Measurements from ENCODE around the gene ZNF212. TPM values are rescaled to one million over a fixed set of nuclear protein-coding genes. Genes with fewer than 3 reads are reported as not detected.

The ZNF212 gene
- total RNA-seq, 1 experiment from 2014 or later: 9.7 TPM

- no peak overlapping the region for H3K4me3 ChIP-seq (ENCODE audit: low read length)
- H3K79me2 ChIP-seq (ENCODE audit: low read length): no peaks in the 10 kb centered on the region
- H3K9me3 ChIP-seq (ENCODE audit: low read length): no peaks in the 10 kb centered on the region
- CTCF ChIA-PET: no interaction called here
- no TSS peak for BruUV-seq (replicated peaks)
- H3K27me3 ChIP-seq (ENCODE audit: low read length): no peaks in the 10 kb centered on the region
- H4K20me1 ChIP-seq (ENCODE audit: low read length): no peaks in the 10 kb centered on the region
- peaks cover 3% of the 10 kb centered on the region; the same call in 1 of the 2 replicates for H3K36me3 ChIP-seq (ENCODE audit: low read depth, low read length)
- no peaks in the 10 kb centered on the region for H3K9me2 ChIP-seq (replicated peaks; ENCODE audit: low read length)
- TF ChIP-seq CTCF (conservative IDR thresholded peaks at IDR 0.05; ENCODE audit: low read depth, low read length): no peak
- TF ChIP-seq EZH2phosphoT487 (IDR thresholded peaks at IDR 0.05; ENCODE audit: borderline replicate concordance, low read length): no peak
- no peak for TF ChIP-seq EZH2 (IDR thresholded peaks at IDR 0.05; ENCODE audit: low read length, unreplicated experiment)
- H3K27ac ChIP-seq (ENCODE audit: low read length): no peak overlapping the region
- POLR2A ChIA-PET (ENCODE audit: unreplicated experiment): no interaction called here
- H3K9ac ChIP-seq (ENCODE audit: low read length): no peak overlapping the region
- no peak overlapping the region for H2AFZ ChIP-seq (ENCODE audit: low read length)
- peaks cover 13% of the 10 kb centered on the region for H3K4me1 ChIP-seq (ENCODE audit: insufficient read depth, low read length)
- no peak overlapping the region for H3K4me2 ChIP-seq (ENCODE audit: low read length)
- intact Hi-C loops (cut with micrococcal nuclease): loop anchor here (10.0 kb wide), 1 partner anchor 214 kb away; the partner anchor contains the start of gene ZNF746
- H3F3A ChIP-seq (ENCODE audit: low read length, unreplicated experiment): no peaks in the 10 kb centered on the region
- DNase-seq (no peak), ATAC-seq (no peak)
These were observed 41.4 kb downstream of the ZNF212 start for GRCh38 chr7:149280661-149281507.

- H2AFZ ChIP-seq (ENCODE audit: low read length): no peak overlapping the region
- no peak overlapping the region for H3K27ac ChIP-seq (ENCODE audit: low read length)
- no peaks in the 10 kb centered on the region for H3F3A ChIP-seq (ENCODE audit: low read length, unreplicated experiment)
- H3K9me3 ChIP-seq (ENCODE audit: low read length): no peaks in the 10 kb centered on the region
- TF ChIP-seq EZH2 (IDR thresholded peaks at IDR 0.05; ENCODE audit: low read length, unreplicated experiment) (no peak), EZH2phosphoT487 (IDR thresholded peaks at IDR 0.05; ENCODE audit: borderline replicate concordance, low read length) (no peak), CTCF (conservative IDR thresholded peaks at IDR 0.05; ENCODE audit: low read depth, low read length) (no peak)
- no peaks in the 10 kb centered on the region for H3K27me3 ChIP-seq (ENCODE audit: low read length)
- ATAC-seq: no peak
- H3K4me2 ChIP-seq (ENCODE audit: low read length): no peak overlapping the region
- H3K36me3 ChIP-seq (ENCODE audit: low read depth, low read length): no peaks in the 10 kb centered on the region; the same call in 1 of the 2 replicates
- no peaks in the 10 kb centered on the region for H3K79me2 ChIP-seq (ENCODE audit: low read length)
- CTCF ChIA-PET: no interaction called here
- no TSS peak for BruUV-seq (replicated peaks)
- peaks cover 21% of the 10 kb centered on the region for H3K4me1 ChIP-seq (ENCODE audit: insufficient read depth, low read length)
- no peak overlapping the region for H3K4me3 ChIP-seq (ENCODE audit: low read length)
- no peak for DNase-seq
- intact Hi-C loops (cut with micrococcal nuclease): loop anchor here (10.0 kb wide), 1 partner anchor 213 kb away; the partner anchor contains the start of gene ZNF746
- H3K9ac ChIP-seq (ENCODE audit: low read length): no peak overlapping the region
- no peaks in the 10 kb centered on the region for H4K20me1 ChIP-seq (ENCODE audit: low read length)
- no peaks in the 10 kb centered on the region for H3K9me2 ChIP-seq (replicated peaks; ENCODE audit: low read length)
- POLR2A ChIA-PET (ENCODE audit: unreplicated experiment): no interaction called here
These were observed 42.3 kb downstream of the ZNF212 start for GRCh38 chr7:149281508-149282330.

Measured in PC-3 (cell line).